ENCODE measurements around the gene KPTN. TPM values are rescaled to one million over a fixed set of nuclear protein-coding genes. Genes with fewer than 3 reads are reported as not detected.

The KPTN gene
- total and polyA plus RNA-seq, 2 donors (not counting 1 experiment from before 2014, with no cell fraction given) = 8.1 to 11.4 TPM

DNA sequence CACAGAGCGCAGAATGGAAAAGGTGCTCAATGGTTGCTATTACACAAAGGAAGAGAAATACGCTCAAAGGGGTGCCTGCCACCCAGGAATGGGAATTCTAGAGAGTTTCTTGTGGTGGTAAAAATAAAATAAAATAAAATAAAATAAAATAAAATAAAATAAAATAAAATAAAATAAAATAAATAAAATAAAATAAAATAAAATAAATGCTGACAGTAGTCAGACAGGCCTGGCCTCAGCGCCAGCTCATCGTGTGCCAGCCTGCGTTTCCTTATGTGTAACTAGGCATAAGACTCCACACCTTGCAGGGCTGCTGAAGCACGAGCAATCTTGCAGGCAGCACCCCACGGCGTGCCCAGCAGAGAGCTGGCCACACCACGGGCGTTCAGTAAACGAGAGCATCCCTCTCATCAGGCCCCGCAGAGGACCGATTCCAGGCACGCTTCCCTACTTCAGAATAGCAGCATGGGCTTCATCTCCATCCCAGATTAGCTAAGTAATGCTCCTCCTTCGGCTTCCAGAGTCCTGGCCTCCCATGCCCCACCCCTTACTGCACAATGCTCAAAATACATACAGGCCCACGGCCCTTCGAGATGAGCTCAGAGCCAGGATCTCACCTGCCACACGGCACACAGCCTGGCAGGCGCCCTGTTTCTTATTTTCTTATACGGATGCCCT is 25.3 kb upstream of the KPTN start:
- H3K4me1 Mint-ChIP-seq = peaks cover 38% of the 10 kb centered on the region
- Histone ChIP-seq H3K9ac (ENCODE audit: low read length) (no peak overlapping the region), H3K27me3 (replicated peaks in 1 of 4; ENCODE audit: control extremely low read depth in 1 of 4, control insufficient read depth in 3 of 4, insufficient read depth in 4 of 4, low read length in 3 of 4) (no peaks in the 10 kb centered on the region), H3K79me2 (ENCODE audit: control insufficient read depth, insufficient read depth, low read length) (peaks cover 88% of the 10 kb centered on the region), H3K36me3 (replicated peaks in 1 of 2; ENCODE audit: control extremely low read depth in 1 of 2, control insufficient read depth in 1 of 2, extremely low read depth in 1 of 2, insufficient read depth in 2 of 2, low read length in 1 of 2) (peaks cover 0 to 19% of the 10 kb centered on the region in 2 experiments), H3K27ac (ENCODE audit: low read length in 2 of 2) (no peak overlapping the region), H3K4me2 (replicated peaks; ENCODE audit: low read depth, low read length, poor library complexity, severe bottlenecking) (no peak overlapping the region), H3K4me1 (ENCODE audit: control insufficient read depth in 2 of 2, insufficient read depth in 2 of 2, low read length in 2 of 2) (peaks cover 22 to 23% of the 10 kb centered on the region in 2 donors), H3K9me3 (ENCODE audit: control extremely low read depth in 1 of 3, control insufficient read depth in 2 of 3, insufficient read depth in 1 of 3, low read length in 2 of 3) (no peaks in the 10 kb centered on the region), H2AFZ (ENCODE audit: insufficient read depth, low read depth, low read length, poor library complexity, severe bottlenecking) (no peak overlapping the region), H4K20me1 (ENCODE audit: control insufficient read depth, insufficient read depth, low read length, poor library complexity, severe bottlenecking) (peaks cover 98% of the 10 kb centered on the region), H3K4me3 (ENCODE audit: control extremely low read depth in 1 of 5, extremely low read depth in 1 of 5, insufficient read depth in 1 of 5, low read depth in 2 of 5, low read length in 4 of 5) (no peak overlapping the region)
- CTCF ChIA-PET = no interaction called here
- ATAC-seq (ENCODE audit: low read depth) (no peak), DNase-seq (no peak)
- intact Hi-C loops (cut with micrococcal nuclease) = no loop called here
- POLR2A ChIA-PET = no interaction called here
- no peaks in the 10 kb centered on the region for H3K27me3 Mint-ChIP-seq
- 91% methylated on average over 19 of the region's 20 CpGs for WGBS (ENCODE audit: insufficient coverage)
- no peaks in the 10 kb centered on the region for H3K9me3 Mint-ChIP-seq (ENCODE audit: insufficient read depth)
- no peak overlapping the region for H3K27ac Mint-ChIP-seq
- TF ChIP-seq EZH2 (IDR thresholded peaks at IDR 0.05; ENCODE audit: borderline replicate concordance, insufficient read depth, low read depth, low read length, poor library complexity, severe bottlenecking) = no peak
- TF ChIP-seq, protein P1, sequence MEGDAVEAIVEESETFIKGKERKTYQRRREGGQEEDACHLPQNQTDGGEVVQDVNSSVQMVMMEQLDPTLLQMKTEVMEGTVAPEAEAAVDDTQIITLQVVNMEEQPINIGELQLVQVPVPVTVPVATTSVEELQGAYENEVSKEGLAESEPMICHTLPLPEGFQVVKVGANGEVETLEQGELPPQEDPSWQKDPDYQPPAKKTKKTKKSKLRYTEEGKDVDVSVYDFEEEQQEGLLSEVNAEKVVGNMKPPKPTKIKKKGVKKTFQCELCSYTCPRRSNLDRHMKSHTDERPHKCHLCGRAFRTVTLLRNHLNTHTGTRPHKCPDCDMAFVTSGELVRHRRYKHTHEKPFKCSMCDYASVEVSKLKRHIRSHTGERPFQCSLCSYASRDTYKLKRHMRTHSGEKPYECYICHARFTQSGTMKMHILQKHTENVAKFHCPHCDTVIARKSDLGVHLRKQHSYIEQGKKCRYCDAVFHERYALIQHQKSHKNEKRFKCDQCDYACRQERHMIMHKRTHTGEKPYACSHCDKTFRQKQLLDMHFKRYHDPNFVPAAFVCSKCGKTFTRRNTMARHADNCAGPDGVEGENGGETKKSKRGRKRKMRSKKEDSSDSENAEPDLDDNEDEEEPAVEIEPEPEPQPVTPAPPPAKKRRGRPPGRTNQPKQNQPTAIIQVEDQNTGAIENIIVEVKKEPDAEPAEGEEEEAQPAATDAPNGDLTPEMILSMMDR (IDR thresholded peaks at IDR 0.05) = no peak
- no peak overlapping the region for H3K4me3 Mint-ChIP-seq

DNA sequence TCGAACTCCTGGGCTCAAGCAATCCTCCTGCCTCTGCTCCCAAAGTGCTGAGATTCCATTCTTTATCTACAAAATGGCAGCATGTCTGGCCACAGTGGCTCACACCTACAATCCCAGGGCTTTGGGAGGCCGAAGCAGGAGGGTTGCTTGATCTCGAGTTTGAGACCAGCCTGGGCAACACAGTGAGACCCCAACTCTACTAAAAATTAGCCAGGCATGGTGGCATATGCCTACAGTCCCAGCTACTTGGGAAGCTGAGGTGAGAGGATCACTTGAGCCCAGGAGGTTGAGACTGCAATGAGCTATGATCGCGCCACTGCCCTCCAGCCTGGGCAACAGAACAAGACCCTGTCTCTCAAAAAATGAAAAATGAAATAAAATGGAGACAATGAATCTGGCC is 24.7 kb upstream of the KPTN start:
- H3K79me2 ChIP-seq (ENCODE audit: control insufficient read depth, insufficient read depth, low read length) = peaks cover 82% of the 10 kb centered on the region
- ATAC-seq (ENCODE audit: low read depth) (no peak), DNase-seq (no peak)
- no peaks in the 10 kb centered on the region for H3K9me3 Mint-ChIP-seq (ENCODE audit: insufficient read depth)
- H3K27ac ChIP-seq (ENCODE audit: low read length in 2 of 2) = no peak overlapping the region
- TF ChIP-seq EZH2 (IDR thresholded peaks at IDR 0.05; ENCODE audit: borderline replicate concordance, insufficient read depth, low read depth, low read length, poor library complexity, severe bottlenecking) = no peak
- TF ChIP-seq, protein P1 (IDR thresholded peaks at IDR 0.05) = no peak
- H3K27ac Mint-ChIP-seq = no peak overlapping the region
- no peaks in the 10 kb centered on the region for H3K27me3 Mint-ChIP-seq
- H4K20me1 ChIP-seq (ENCODE audit: control insufficient read depth, insufficient read depth, low read length, poor library complexity, severe bottlenecking) = peaks cover 98% of the 10 kb centered on the region
- no peak overlapping the region for H3K4me3 ChIP-seq (ENCODE audit: control extremely low read depth in 1 of 5, extremely low read depth in 1 of 5, insufficient read depth in 1 of 5, low read depth in 2 of 5, low read length in 4 of 5)
- peaks cover 16 to 17% of the 10 kb centered on the region in 2 donors for H3K4me1 ChIP-seq (ENCODE audit: control insufficient read depth in 2 of 2, insufficient read depth in 2 of 2, low read length in 2 of 2)
- H3K9me3 ChIP-seq (ENCODE audit: control extremely low read depth in 1 of 3, control insufficient read depth in 2 of 3, insufficient read depth in 1 of 3, low read length in 2 of 3) = no peaks in the 10 kb centered on the region
- H3K27me3 ChIP-seq (replicated peaks in 1 of 4; ENCODE audit: control extremely low read depth in 1 of 4, control insufficient read depth in 3 of 4, insufficient read depth in 4 of 4, low read length in 3 of 4) = no peaks in the 10 kb centered on the region
- H3K4me3 Mint-ChIP-seq = no peak overlapping the region
- H3K36me3 ChIP-seq (replicated peaks in 1 of 2; ENCODE audit: control extremely low read depth in 1 of 2, control insufficient read depth in 1 of 2, extremely low read depth in 1 of 2, insufficient read depth in 2 of 2, low read length in 1 of 2) = peaks cover 0 to 21% of the 10 kb centered on the region in 2 experiments
- WGBS (ENCODE audit: insufficient coverage) = 95% methylated on average over 4 of the region's 5 CpGs
- ChIA-PET CTCF (no interaction called here), POLR2A (no interaction called here)
- no peak overlapping the region for H3K4me2 ChIP-seq (replicated peaks; ENCODE audit: low read depth, low read length, poor library complexity, severe bottlenecking)
- H2AFZ ChIP-seq (ENCODE audit: insufficient read depth, low read depth, low read length, poor library complexity, severe bottlenecking) = no peak overlapping the region
- peaks cover 34% of the 10 kb centered on the region for H3K4me1 Mint-ChIP-seq
- intact Hi-C loops (cut with micrococcal nuclease) = no loop called here
- no peak overlapping the region for H3K9ac ChIP-seq (ENCODE audit: low read length)
